ENCODE data around the gene NEDD4L.

NEDD4L gene

DNA sequence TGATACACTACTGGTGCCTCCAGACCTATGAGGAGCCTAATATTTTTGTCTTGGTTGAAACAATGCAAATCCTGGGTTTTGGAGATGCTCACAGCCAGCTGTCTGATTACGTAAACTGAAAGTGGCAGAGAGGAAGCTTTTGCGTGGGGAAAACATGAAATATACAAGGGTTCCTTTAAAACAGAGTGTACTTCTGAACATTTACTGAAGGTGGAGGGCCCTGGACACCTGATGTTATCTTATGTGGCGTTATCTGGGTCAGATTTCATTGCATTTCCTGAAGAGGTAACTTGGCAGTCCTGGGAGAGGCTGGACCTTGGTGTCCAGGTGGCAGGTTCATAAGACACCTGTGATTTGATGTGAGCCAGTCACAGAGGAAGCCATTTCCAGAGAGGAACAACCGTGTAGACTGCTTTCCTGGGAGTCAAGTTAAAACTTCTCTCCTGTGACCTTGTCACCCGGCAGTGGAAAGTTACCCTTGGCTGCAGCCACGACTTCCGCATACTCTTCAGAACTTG, 105.0 kb downstream of the NEDD4L start:
- no peaks in the 10 kb centered on the region for H3K79me2 ChIP-seq (ENCODE audit: insufficient read depth, low read length)

DNA sequence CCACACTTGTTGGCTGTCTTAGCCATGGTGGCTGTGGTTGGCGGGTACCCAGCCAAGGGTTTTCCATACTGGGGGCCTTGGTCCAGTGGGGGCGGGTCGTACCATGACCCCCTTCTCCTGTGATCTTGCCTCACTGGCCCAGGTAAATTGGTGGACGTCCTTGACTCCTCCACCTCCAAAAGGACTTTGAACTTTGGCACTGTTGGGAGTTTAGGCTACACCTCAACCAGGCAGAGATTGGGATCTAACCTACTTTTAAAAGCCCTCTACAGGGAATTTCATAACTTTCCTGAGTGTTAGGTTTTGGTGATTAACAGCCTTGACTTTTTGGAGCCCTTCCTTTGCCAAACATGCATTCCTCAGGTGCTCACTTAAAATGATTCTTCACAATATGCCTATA, 106.7 kb downstream of the NEDD4L start:
- no peak for TF ChIP-seq EZH2phosphoT487 (conservative IDR thresholded peaks at IDR 0.05; ENCODE audit: low read length)
- TF ChIP-seq, protein P1, sequence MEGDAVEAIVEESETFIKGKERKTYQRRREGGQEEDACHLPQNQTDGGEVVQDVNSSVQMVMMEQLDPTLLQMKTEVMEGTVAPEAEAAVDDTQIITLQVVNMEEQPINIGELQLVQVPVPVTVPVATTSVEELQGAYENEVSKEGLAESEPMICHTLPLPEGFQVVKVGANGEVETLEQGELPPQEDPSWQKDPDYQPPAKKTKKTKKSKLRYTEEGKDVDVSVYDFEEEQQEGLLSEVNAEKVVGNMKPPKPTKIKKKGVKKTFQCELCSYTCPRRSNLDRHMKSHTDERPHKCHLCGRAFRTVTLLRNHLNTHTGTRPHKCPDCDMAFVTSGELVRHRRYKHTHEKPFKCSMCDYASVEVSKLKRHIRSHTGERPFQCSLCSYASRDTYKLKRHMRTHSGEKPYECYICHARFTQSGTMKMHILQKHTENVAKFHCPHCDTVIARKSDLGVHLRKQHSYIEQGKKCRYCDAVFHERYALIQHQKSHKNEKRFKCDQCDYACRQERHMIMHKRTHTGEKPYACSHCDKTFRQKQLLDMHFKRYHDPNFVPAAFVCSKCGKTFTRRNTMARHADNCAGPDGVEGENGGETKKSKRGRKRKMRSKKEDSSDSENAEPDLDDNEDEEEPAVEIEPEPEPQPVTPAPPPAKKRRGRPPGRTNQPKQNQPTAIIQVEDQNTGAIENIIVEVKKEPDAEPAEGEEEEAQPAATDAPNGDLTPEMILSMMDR (IDR thresholded peaks at IDR 0.05; ENCODE audit: insufficient read depth, low read length, poor library complexity, severe bottlenecking): no peak
- Histone ChIP-seq H3K4me2 (ENCODE audit: low read depth, low read length, poor library complexity, severe bottlenecking) (no peak overlapping the region), H3K27me3 (ENCODE audit: low read length) (no peaks in the 10 kb centered on the region), H4K20me1 (ENCODE audit: low read depth, low read length) (no peaks in the 10 kb centered on the region; the same call in 1 of the 2 replicates), H2AFZ (ENCODE audit: low read depth, low read length, severe bottlenecking) (no peak overlapping the region), H3K9me2 (replicated peaks; ENCODE audit: insufficient read depth, low read length) (no peaks in the 10 kb centered on the region), H3K9me3 (ENCODE audit: insufficient read depth, low read length) (no peaks in the 10 kb centered on the region), H3K27ac (ENCODE audit: low read depth, low read length) (no peak overlapping the region), H3K9ac (ENCODE audit: low read length) (no peak overlapping the region), H3F3A (ENCODE audit: insufficient read depth) (no peaks in the 10 kb centered on the region), H3K4me3 (ENCODE audit: insufficient read depth, low read length, poor library complexity, severe bottlenecking) (no peak overlapping the region), H3K79me2 (ENCODE audit: insufficient read depth, low read length) (no peaks in the 10 kb centered on the region), H3K36me3 (ENCODE audit: low read length) (no peaks in the 10 kb centered on the region)

More for the DNA sequence above, 105.0 kb downstream of the NEDD4L start:
- no peak for TF ChIP-seq EZH2phosphoT487 (conservative IDR thresholded peaks at IDR 0.05; ENCODE audit: low read length)
- TF ChIP-seq, protein P1 (IDR thresholded peaks at IDR 0.05; ENCODE audit: insufficient read depth, low read length, poor library complexity, severe bottlenecking): no peak
- Histone ChIP-seq H3K27me3 (ENCODE audit: low read length) (no peaks in the 10 kb centered on the region), H3F3A (ENCODE audit: insufficient read depth) (no peaks in the 10 kb centered on the region), H3K36me3 (ENCODE audit: low read length) (no peaks in the 10 kb centered on the region), H3K27ac (ENCODE audit: low read depth, low read length) (no peak overlapping the region), H3K9me2 (replicated peaks; ENCODE audit: insufficient read depth, low read length) (no peaks in the 10 kb centered on the region), H3K4me3 (ENCODE audit: insufficient read depth, low read length, poor library complexity, severe bottlenecking) (no peak overlapping the region), H3K4me2 (ENCODE audit: low read depth, low read length, poor library complexity, severe bottlenecking) (no peak overlapping the region), H2AFZ (ENCODE audit: low read depth, low read length, severe bottlenecking) (no peak overlapping the region), H3K9me3 (ENCODE audit: insufficient read depth, low read length) (no peaks in the 10 kb centered on the region), H4K20me1 (ENCODE audit: low read depth, low read length) (no peaks in the 10 kb centered on the region), H3K9ac (ENCODE audit: low read length) (no peak overlapping the region)

DNA sequence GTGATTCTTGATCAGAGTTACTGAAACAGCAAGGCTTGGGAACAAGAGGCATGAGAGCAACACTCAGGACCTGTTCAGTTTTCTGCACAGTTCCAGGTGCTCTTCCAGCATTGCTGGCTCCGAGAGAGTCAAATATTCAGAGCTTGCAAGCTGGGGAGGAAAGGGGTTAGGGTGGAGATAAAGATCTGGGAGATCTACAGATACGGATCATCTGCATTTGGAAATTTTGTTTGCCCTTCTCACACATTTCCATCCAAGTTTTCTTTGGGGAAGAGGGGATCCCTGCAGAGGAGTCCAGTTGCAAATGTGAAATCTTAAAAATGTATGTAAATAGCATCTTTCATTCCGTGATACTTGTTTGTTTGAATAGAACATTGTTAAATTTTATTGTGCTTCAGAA, 108.2 kb downstream of the NEDD4L start:
- Histone ChIP-seq H2AFZ (ENCODE audit: low read depth, low read length, severe bottlenecking) (no peak overlapping the region), H3K27ac (ENCODE audit: low read depth, low read length) (no peak overlapping the region), H3K4me2 (ENCODE audit: low read depth, low read length, poor library complexity, severe bottlenecking) (no peak overlapping the region), H3F3A (ENCODE audit: insufficient read depth) (no peaks in the 10 kb centered on the region), H3K36me3 (ENCODE audit: low read length) (no peaks in the 10 kb centered on the region), H3K27me3 (ENCODE audit: low read length) (no peaks in the 10 kb centered on the region), H3K79me2 (ENCODE audit: insufficient read depth, low read length) (no peaks in the 10 kb centered on the region), H3K9ac (ENCODE audit: low read length) (no peak overlapping the region), H3K9me2 (replicated peaks; ENCODE audit: insufficient read depth, low read length) (no peaks in the 10 kb centered on the region), H3K9me3 (ENCODE audit: insufficient read depth, low read length) (no peaks in the 10 kb centered on the region), H3K4me3 (ENCODE audit: insufficient read depth, low read length, poor library complexity, severe bottlenecking) (no peak overlapping the region), H4K20me1 (ENCODE audit: low read depth, low read length) (no peaks in the 10 kb centered on the region; the same call in 1 of the 2 replicates)
- TF ChIP-seq, protein P1 (IDR thresholded peaks at IDR 0.05; ENCODE audit: insufficient read depth, low read length, poor library complexity, severe bottlenecking): no peak
- no peak for TF ChIP-seq EZH2phosphoT487 (conservative IDR thresholded peaks at IDR 0.05; ENCODE audit: low read length)
